Mesenchymal stem cell (in vitro differentiated cells and primary cell): ENCODE measurements around the gene TBCK.

ENCODE experiments used
- DNase-seq: peaks from one replicate; pipeline ENCODE4 v3.0.0-alpha.2; 2013
- H2AFZ ChIP-seq: one replicate; pipeline ENCODE4 v1.6.1; 2013; ENCODE audit warnings: low read depth, mild to moderate bottlenecking, control low read depth, inconsistent platforms, low read length, moderate library complexity
- H2AK5ac ChIP-seq: 2 replicates; pipeline ENCODE4 v1.6.1; 2013; ENCODE audit warnings: low read length, moderate library complexity, mild to moderate bottlenecking, inconsistent platforms; ENCODE audit not compliant: severe bottlenecking
- H2BK120ac ChIP-seq: one replicate; pipeline ENCODE4 v1.6.1; 2013; ENCODE audit warnings: low read depth, mild to moderate bottlenecking, inconsistent platforms, low read length, moderate library complexity
- H2BK12ac ChIP-seq, 2 experiments: one replicate each; pipeline ENCODE4 v1.6.1; 2013; ENCODE audit warnings: inconsistent platforms in 2 of 2, low read length in 2 of 2, mild to moderate bottlenecking in 2 of 2, moderate library complexity in 2 of 2, control low read depth in 1 of 2
- H2BK15ac ChIP-seq: one replicate; pipeline ENCODE4 v1.6.1; 2013; ENCODE audit warnings: mild to moderate bottlenecking, low read depth, inconsistent platforms; ENCODE audit not compliant: poor library complexity, severe bottlenecking
- H2BK5ac ChIP-seq: 2 replicates; pipeline ENCODE4 v1.6.1; 2013; ENCODE audit warnings: low read depth, mild to moderate bottlenecking, low read length, control low read depth, inconsistent platforms; ENCODE audit not compliant: poor library complexity, severe bottlenecking
- H3K14ac ChIP-seq, 2 experiments: one replicate each; pipeline ENCODE4 v1.6.1; 2013; ENCODE audit warnings: inconsistent platforms in 2 of 2, low read length in 2 of 2, control low read depth in 1 of 2, mild to moderate bottlenecking in 1 of 2, moderate library complexity in 1 of 2
- H3K18ac ChIP-seq, 2 experiments: one replicate each; pipeline ENCODE4 v1.6.1; 2013; ENCODE audit warnings: inconsistent platforms in 2 of 2, low read length in 2 of 2, control low read depth in 1 of 2, low read depth in 1 of 2, mild to moderate bottlenecking in 1 of 2
- H3K23ac ChIP-seq, 2 experiments: one replicate each; pipeline ENCODE4 v1.6.1; 2013; ENCODE audit warnings: inconsistent platforms in 2 of 2, low read length in 2 of 2, mild to moderate bottlenecking in 2 of 2, moderate library complexity in 2 of 2, control low read depth in 1 of 2
- H3K27ac ChIP-seq: 2 replicates; pipeline ENCODE4 v1.5.1; 2013; ENCODE audit warnings: mild to moderate bottlenecking, moderate library complexity, low read length, control low read depth, inconsistent platforms; ENCODE audit not compliant: poor library complexity, severe bottlenecking
- H3K27me3 ChIP-seq, 2 experiments: 2 replicates each; pipeline versions ENCODE4 v1.6.1 to v1.7.0; 2013; ENCODE audit warnings: low read length in 2 of 2, mild to moderate bottlenecking in 2 of 2, moderate library complexity in 2 of 2, control low read depth in 1 of 2, inconsistent platforms in 1 of 2; ENCODE audit not compliant: control insufficient read depth in 1 of 2, insufficient read depth in 1 of 2
- H3K36me3 ChIP-seq, 2 experiments: 2 replicates each; pipeline versions ENCODE4 v1.6.1 to v1.7.0; 2013; ENCODE audit warnings: low read length in 2 of 2, control low read depth in 1 of 2, inconsistent platforms in 1 of 2, low read depth in 1 of 2, mild to moderate bottlenecking in 1 of 2; ENCODE audit not compliant: insufficient read depth in 2 of 2, control insufficient read depth in 1 of 2
- H3K4ac ChIP-seq, 2 experiments: one replicate each; pipeline ENCODE4 v1.6.1; 2013; ENCODE audit warnings: inconsistent platforms in 2 of 2, low read length in 2 of 2, mild to moderate bottlenecking in 2 of 2, moderate library complexity in 2 of 2, control low read depth in 1 of 2, low read depth in 1 of 2
- H3K4me1 ChIP-seq: 2 replicates; pipeline ENCODE4 v1.6.1; 2013; ENCODE audit warnings: low read depth, low read length, control low read depth; ENCODE audit not compliant: control insufficient read depth, insufficient read depth
- H3K4me2 ChIP-seq: 2 replicates; pipeline ENCODE4 v1.6.1; 2013; ENCODE audit warnings: low read length, mild to moderate bottlenecking, inconsistent platforms; ENCODE audit not compliant: poor library complexity, severe bottlenecking
- H3K4me3 ChIP-seq, 2 experiments: 2 replicates each; pipeline versions ENCODE4 v1.5.1 to v1.7.0; 2013; ENCODE audit warnings: low read length in 2 of 2, mild to moderate bottlenecking in 2 of 2, control low read depth in 1 of 2, low read depth in 1 of 2; ENCODE audit not compliant: insufficient read depth in 1 of 2
- H3K79me1 ChIP-seq: replicated peaks from 2 replicates; pipeline ENCODE4 v1.6.1; 2013; ENCODE audit warnings: mild to moderate bottlenecking, control low read depth, low read length, inconsistent platforms; ENCODE audit not compliant: poor library complexity, severe bottlenecking
- H3K9ac ChIP-seq: 2 replicates; pipeline ENCODE4 v1.7.0; 2013; ENCODE audit warnings: mild to moderate bottlenecking, low read length, moderate library complexity
- H3K9me3 ChIP-seq: 2 replicates; pipeline ENCODE4 v1.7.0; 2013; ENCODE audit warnings: mild to moderate bottlenecking, low read length; ENCODE audit not compliant: control insufficient read depth
- H4K8ac ChIP-seq: one replicate; pipeline ENCODE4 v1.6.1; 2013; ENCODE audit warnings: inconsistent platforms, mild to moderate bottlenecking, low read length, moderate library complexity
- H4K91ac ChIP-seq: one replicate; pipeline ENCODE4 v1.6.1; 2013; ENCODE audit warnings: mild to moderate bottlenecking, low read length, inconsistent platforms
- WGBS: methylation state at CpG from one replicate; pipeline ENCODE4 v1.1.7; 2013; ENCODE audit warnings: mixed read lengths; 5-methylcytosine and 5-hydroxymethylcytosine counted together

The TBCK gene

DNA sequence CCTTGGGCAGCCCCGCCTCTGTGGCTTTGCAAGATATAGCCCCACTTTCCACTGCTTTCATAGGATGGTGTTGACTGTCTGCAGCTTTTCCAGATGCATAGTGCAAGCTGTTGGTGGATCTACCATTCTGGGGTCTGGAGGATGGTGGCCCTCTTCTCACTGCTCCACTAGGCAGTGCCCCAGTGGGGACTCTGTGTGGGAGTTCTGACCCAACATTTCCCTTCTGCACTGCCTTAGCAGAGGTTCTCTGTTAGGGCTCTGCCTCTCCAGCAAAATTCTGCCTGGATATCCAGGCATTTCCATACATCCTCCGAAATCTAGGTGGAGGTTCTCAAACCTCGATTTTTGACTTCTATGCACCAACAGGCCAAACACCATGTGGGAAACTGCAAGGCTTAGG is 153.7 kb downstream of the TBCK start:
- H3K9ac ChIP-seq, result no peak overlapping the region
- no peak overlapping the region for H2AFZ ChIP-seq
- no peak overlapping the region for H3K14ac ChIP-seq
- no peak overlapping the region for H4K91ac ChIP-seq
- H2BK120ac ChIP-seq, result no peak overlapping the region
- no peak overlapping the region for H3K4me3 ChIP-seq
- DNase-seq, result no peak
- no peaks in the 10 kb centered on the region for H3K4me1 ChIP-seq
- no peak overlapping the region for H2BK15ac ChIP-seq
- peak overlapping the region in 1 of 2 experiments; percentile 29 for H3K18ac ChIP-seq
- H2AK5ac ChIP-seq, result no peak overlapping the region
- H3K4me2 ChIP-seq, result no peak overlapping the region
- H3K79me1 ChIP-seq, result peaks cover 2% of the 10 kb centered on the region
- no peak overlapping the region for H2BK12ac ChIP-seq
- H3K27me3 ChIP-seq, result no peaks in the 10 kb centered on the region
- H2BK5ac ChIP-seq, result no peak overlapping the region
- H3K36me3 ChIP-seq, result peaks cover 8 to 30% of the 10 kb centered on the region in 2 experiments
- H3K27ac ChIP-seq, result no peak overlapping the region
- 97% methylated on average over 3 of the region's 3 CpGs for WGBS
- H3K4ac ChIP-seq, result no peak overlapping the region
- peaks cover 13% of the 10 kb centered on the region for H3K9me3 ChIP-seq
- H4K8ac ChIP-seq, result no peak overlapping the region
- no peak overlapping the region for H3K23ac ChIP-seq

DNA sequence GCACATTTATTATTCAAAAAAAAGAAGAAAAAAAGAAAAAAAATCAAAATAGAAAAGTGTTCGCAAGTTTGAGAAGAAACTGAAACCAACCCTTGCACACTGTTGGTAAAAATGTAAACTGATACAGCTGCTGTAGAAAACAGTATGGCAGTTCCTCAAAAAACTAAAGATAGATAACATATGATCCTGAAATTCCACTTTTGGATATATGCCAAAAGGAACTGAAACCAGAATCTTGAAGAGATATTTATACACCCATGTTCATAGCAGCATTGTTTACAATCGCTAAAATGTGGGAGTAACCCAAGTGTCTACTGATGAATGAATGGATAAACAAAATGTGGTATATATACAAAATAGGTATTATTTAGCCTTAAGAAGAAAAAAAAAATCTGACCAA is 155.4 kb downstream of the TBCK start:
- no CpG with 5 or more reads among the region's 2 CpGs for WGBS
- no peak overlapping the region for H2BK5ac ChIP-seq
- H3K4ac ChIP-seq, result no peak overlapping the region

GRCh38 chr4:106149911-106150310 is 166.1 kb downstream of the TBCK start:
- peaks cover 5% of the 10 kb centered on the region for H3K9me3 ChIP-seq
- H2BK12ac ChIP-seq, result no peak overlapping the region
- H3K14ac ChIP-seq, result no peak overlapping the region
- DNase-seq, result no peak
- H4K91ac ChIP-seq, result no peak overlapping the region
- H3K4me1 ChIP-seq, result no peaks in the 10 kb centered on the region
- H3K27me3 ChIP-seq, result no peaks in the 10 kb centered on the region
- no peak overlapping the region for H3K4me2 ChIP-seq
- no peak overlapping the region for H3K9ac ChIP-seq
- no peak overlapping the region for H3K18ac ChIP-seq
- H2BK15ac ChIP-seq, result no peak overlapping the region
- H2AFZ ChIP-seq, result no peak overlapping the region
- peaks cover 0 to 2% of the 10 kb centered on the region in 2 experiments for H3K36me3 ChIP-seq
- H3K27ac ChIP-seq, result no peak overlapping the region
- no peak overlapping the region for H3K4me3 ChIP-seq
- no peak overlapping the region for H3K23ac ChIP-seq
- no peaks in the 10 kb centered on the region for H3K79me1 ChIP-seq
- no peak overlapping the region for H4K8ac ChIP-seq
- no peak overlapping the region for H2BK120ac ChIP-seq
- no peak overlapping the region for H2BK5ac ChIP-seq
- 100% methylated on average over 1 of the region's 2 CpGs for WGBS
- H3K4ac ChIP-seq, result no peak overlapping the region
- no peak overlapping the region for H2AK5ac ChIP-seq

More for the DNA sequence above, 155.4 kb downstream of the TBCK start:
- Histone ChIP-seq H3K36me3 (peaks cover 12 to 39% of the 10 kb centered on the region in 2 experiments), H3K9ac (no peak overlapping the region), H2AK5ac (no peak overlapping the region), H3K4me3 (no peak overlapping the region), H3K14ac (no peak overlapping the region), H3K4me1 (no peaks in the 10 kb centered on the region), H2BK15ac (no peak overlapping the region), H3K23ac (no peak overlapping the region), H3K27me3 (no peaks in the 10 kb centered on the region), H4K8ac (no peak overlapping the region), H2AFZ (no peak overlapping the region), H3K9me3 (peaks cover 13% of the 10 kb centered on the region), H4K91ac (no peak overlapping the region), H3K4me2 (no peak overlapping the region), H2BK12ac (no peak overlapping the region), H3K27ac (no peak overlapping the region), H3K18ac (no peak overlapping the region), H3K79me1 (peaks cover 2% of the 10 kb centered on the region), H2BK120ac (no peak overlapping the region)
- DNase-seq, result peak; percentile 19

GRCh38 chr4:106149026-106149425 is 167.0 kb downstream of the TBCK start:
- no peak overlapping the region for H2BK120ac ChIP-seq
- no peak overlapping the region for H4K8ac ChIP-seq
- no peak overlapping the region for H3K4me2 ChIP-seq
- H3K14ac ChIP-seq, result no peak overlapping the region
- no peak overlapping the region for H2AK5ac ChIP-seq
- H2BK15ac ChIP-seq, result no peak overlapping the region
- no peaks in the 10 kb centered on the region for H3K27me3 ChIP-seq
- no peak overlapping the region for H3K9ac ChIP-seq
- no peak overlapping the region for H3K27ac ChIP-seq
- H3K9me3 ChIP-seq, result peaks cover 5% of the 10 kb centered on the region
- H3K23ac ChIP-seq, result no peak overlapping the region
- WGBS, result no CpG with 5 or more reads among the region's 1 CpG
- no peak overlapping the region for H3K4ac ChIP-seq
- peaks cover 0 to 2% of the 10 kb centered on the region in 2 experiments for H3K36me3 ChIP-seq
- no peaks in the 10 kb centered on the region for H3K79me1 ChIP-seq
- H3K4me1 ChIP-seq, result no peaks in the 10 kb centered on the region
- no peak overlapping the region for H4K91ac ChIP-seq
- DNase-seq, result no peak
- no peak overlapping the region for H3K4me3 ChIP-seq
- H3K18ac ChIP-seq, result no peak overlapping the region
- H2BK12ac ChIP-seq, result no peak overlapping the region
- H2BK5ac ChIP-seq, result no peak overlapping the region
- no peak overlapping the region for H2AFZ ChIP-seq
